OCI-LY1 (cell line): ENCODE data around the gene PCDHA6.
"Not testable (repeated sequence)": the region's sequence is repeated elsewhere in the genome, so short reads cannot be mapped to it uniquely, and the experiment has no call there.

Experiments
- H2AFZ ChIP-seq: fragments of 200-600 bp; sonication (generic), shearing (Covaris generic); 2 replicates; pipeline ENCODE4 v1.6.0; 2014; ENCODE audit warnings: antibody characterized with exemption, mild to moderate bottlenecking, low read length
- H3F3A ChIP-seq: fragments of 200-600 bp; sonication (generic), shearing (Covaris generic); 2 replicates; pipeline ENCODE4 v1.6.0; 2014; ENCODE audit warnings: mild to moderate bottlenecking, antibody characterized with exemption, low read length, moderate library complexity; ENCODE audit not compliant: insufficient read depth
- H3K27ac ChIP-seq: fragments of 200-600 bp; sonication (generic); 2 replicates; pipeline ENCODE4 v1.5.1; 2014; ENCODE audit warnings: low read length, mixed run types, mild to moderate bottlenecking, low read depth; ENCODE audit not compliant: poor library complexity, severe bottlenecking
- H3K27me3 ChIP-seq: fragments of 200-600 bp; sonication (generic); 2 replicates; pipeline ENCODE4 v1.6.0; 2014; ENCODE audit warnings: antibody characterized with exemption, mild to moderate bottlenecking, low read length, moderate library complexity; ENCODE audit not compliant: insufficient read depth
- H3K36me3 ChIP-seq: fragments of 200-600 bp; sonication (generic); 2 replicates; pipeline ENCODE4 v1.6.1; 2014; ENCODE audit warnings: mild to moderate bottlenecking, antibody characterized with exemption, low read length, moderate library complexity, mixed read lengths; ENCODE audit not compliant: insufficient read depth
- H3K4me1 ChIP-seq: fragments of 200-600 bp; sonication (generic); 2 replicates; pipeline ENCODE4 v1.5.1; 2014; ENCODE audit warnings: mild to moderate bottlenecking, low read length, moderate library complexity; ENCODE audit not compliant: insufficient read depth, severe bottlenecking
- H3K4me2 ChIP-seq: fragments of 200-600 bp; sonication (generic), shearing (Covaris generic); 2 replicates; pipeline ENCODE4 v1.6.1; 2014; ENCODE audit warnings: low read length
- H3K4me3 ChIP-seq: fragments of 200-600 bp; sonication (generic); 2 replicates; pipeline ENCODE4 v1.5.1; 2014; ENCODE audit warnings: low read length, low read depth, mild to moderate bottlenecking, mixed read lengths; ENCODE audit not compliant: poor library complexity, severe bottlenecking
- H3K79me2 ChIP-seq: fragments of 200-600 bp; shearing (Covaris generic); 2 replicates; pipeline ENCODE4 v1.6.1; 2016; ENCODE audit warnings: mixed run types, low read length, mixed read lengths; ENCODE audit not compliant: insufficient read depth
- H3K9ac ChIP-seq: fragments of 200-600 bp; sonication (generic), shearing (Covaris generic); 2 replicates; pipeline ENCODE4 v1.6.1; 2014; ENCODE audit warnings: mild to moderate bottlenecking, low read length, mixed read lengths
- H3K9me2 ChIP-seq: fragments of 200-600 bp; sonication (generic), shearing (Covaris generic); 2 replicates; pipeline ENCODE4 v1.6.1; 2014; ENCODE audit warnings: low read depth, mild to moderate bottlenecking, low read length, mixed read lengths
- H3K9me3 ChIP-seq: fragments of 200-600 bp; shearing (Covaris generic); 2 replicates; pipeline ENCODE4 v1.6.1; 2014; ENCODE audit warnings: low read length, mixed read lengths
- H4K20me1 ChIP-seq: fragments of 200-600 bp; sonication (generic), shearing (Covaris generic); 2 replicates; pipeline ENCODE4 v1.6.0; 2016; ENCODE audit warnings: mild to moderate bottlenecking, low read length; ENCODE audit not compliant: insufficient read depth
- EZH2 ChIP-seq: fragments of 200-600 bp; sonication (generic), shearing (Covaris generic); IDR thresholded peaks from 2 replicates; pipeline ENCODE4 v1.8.0; 2017; ENCODE audit warnings: borderline replicate concordance, mixed run types, mild to moderate bottlenecking, antibody characterized with exemption, low read length, moderate library complexity, mixed read lengths
- TF ChIP-seq, protein P1 (sequence below): fragments of 200-600 bp; sonication (generic), shearing (Covaris generic); IDR thresholded peaks from 2 replicates; pipeline ENCODE4 v1.5.1; 2017; ENCODE audit warnings: mild to moderate bottlenecking, antibody characterized with exemption, low read length, moderate library complexity, mixed read lengths

The PCDHA6 gene, protein sequence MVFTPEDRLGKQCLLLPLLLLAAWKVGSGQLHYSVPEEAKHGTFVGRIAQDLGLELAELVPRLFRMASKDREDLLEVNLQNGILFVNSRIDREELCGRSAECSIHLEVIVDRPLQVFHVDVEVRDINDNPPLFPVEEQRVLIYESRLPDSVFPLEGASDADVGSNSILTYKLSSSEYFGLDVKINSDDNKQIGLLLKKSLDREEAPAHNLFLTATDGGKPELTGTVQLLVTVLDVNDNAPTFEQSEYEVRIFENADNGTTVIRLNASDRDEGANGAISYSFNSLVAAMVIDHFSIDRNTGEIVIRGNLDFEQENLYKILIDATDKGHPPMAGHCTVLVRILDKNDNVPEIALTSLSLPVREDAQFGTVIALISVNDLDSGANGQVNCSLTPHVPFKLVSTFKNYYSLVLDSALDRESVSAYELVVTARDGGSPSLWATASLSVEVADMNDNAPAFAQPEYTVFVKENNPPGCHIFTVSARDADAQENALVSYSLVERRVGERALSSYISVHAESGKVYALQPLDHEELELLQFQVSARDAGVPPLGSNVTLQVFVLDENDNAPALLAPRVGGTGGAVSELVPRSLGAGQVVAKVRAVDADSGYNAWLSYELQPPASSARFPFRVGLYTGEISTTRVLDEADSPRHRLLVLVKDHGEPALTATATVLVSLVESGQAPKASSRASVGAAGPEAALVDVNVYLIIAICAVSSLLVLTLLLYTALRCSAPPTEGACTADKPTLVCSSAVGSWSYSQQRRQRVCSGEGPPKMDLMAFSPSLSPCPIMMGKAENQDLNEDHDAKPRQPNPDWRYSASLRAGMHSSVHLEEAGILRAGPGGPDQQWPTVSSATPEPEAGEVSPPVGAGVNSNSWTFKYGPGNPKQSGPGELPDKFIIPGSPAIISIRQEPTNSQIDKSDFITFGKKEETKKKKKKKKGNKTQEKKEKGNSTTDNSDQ

DNA sequence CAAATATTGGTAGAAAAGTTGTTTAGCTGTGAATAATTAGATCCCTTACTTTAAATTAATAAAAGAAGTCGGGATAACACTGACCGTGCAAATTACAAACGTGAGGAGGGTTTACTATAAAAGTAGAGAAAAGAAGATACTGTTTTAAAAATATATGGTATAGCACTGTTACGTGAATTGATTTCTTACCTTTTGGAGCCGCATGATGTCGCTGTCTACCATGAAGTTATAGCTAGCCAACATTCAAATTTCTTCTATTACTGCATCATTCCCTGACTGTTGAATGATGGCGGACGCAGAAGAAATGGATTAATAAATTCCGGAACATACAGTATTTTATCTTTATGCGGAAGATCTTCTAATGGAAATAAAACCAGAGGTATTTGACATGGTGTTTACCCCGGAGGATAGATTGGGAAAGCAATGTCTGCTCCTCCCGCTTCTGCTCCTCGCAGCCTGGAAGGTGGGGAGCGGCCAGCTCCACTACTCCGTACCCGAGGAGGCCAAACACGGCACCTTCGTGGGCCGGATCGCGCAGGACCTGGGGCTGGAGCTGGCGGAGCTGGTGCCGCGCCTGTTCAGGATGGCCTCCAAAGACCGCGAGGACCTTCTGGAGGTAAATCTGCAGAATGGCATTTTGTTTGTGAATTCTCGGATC lies at the start of gene PCDHA6:
Gene PCDHA6 (plus strand): TSS at position 257 of the 658 bp plus-strand sequence. CDS start 132 bp downstream, at position 389.
- Histone ChIP-seq H3F3A (no peaks in the 10 kb centered on the region), H3K4me3 (no peak within 1 kb of the TSS), H3K36me3 (no peaks in the 10 kb centered on the region), H3K9me2 (no peaks in the 10 kb centered on the region), H3K9me3 (no peaks in the 10 kb centered on the region), H3K4me2 (no peak within 1 kb of the TSS), H3K27me3 (no peaks in the 10 kb centered on the region), H3K9ac (no peak within 1 kb of the TSS), H3K27ac (no peak within 1 kb of the TSS), H3K79me2 (no peaks in the 10 kb centered on the region), H4K20me1 (no peaks in the 10 kb centered on the region), H2AFZ (no peak within 1 kb of the TSS), H3K4me1 (no peaks in the 10 kb centered on the region)
- TF ChIP-seq, protein P1, sequence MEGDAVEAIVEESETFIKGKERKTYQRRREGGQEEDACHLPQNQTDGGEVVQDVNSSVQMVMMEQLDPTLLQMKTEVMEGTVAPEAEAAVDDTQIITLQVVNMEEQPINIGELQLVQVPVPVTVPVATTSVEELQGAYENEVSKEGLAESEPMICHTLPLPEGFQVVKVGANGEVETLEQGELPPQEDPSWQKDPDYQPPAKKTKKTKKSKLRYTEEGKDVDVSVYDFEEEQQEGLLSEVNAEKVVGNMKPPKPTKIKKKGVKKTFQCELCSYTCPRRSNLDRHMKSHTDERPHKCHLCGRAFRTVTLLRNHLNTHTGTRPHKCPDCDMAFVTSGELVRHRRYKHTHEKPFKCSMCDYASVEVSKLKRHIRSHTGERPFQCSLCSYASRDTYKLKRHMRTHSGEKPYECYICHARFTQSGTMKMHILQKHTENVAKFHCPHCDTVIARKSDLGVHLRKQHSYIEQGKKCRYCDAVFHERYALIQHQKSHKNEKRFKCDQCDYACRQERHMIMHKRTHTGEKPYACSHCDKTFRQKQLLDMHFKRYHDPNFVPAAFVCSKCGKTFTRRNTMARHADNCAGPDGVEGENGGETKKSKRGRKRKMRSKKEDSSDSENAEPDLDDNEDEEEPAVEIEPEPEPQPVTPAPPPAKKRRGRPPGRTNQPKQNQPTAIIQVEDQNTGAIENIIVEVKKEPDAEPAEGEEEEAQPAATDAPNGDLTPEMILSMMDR: no peak
- TF ChIP-seq EZH2: no peak

DNA sequence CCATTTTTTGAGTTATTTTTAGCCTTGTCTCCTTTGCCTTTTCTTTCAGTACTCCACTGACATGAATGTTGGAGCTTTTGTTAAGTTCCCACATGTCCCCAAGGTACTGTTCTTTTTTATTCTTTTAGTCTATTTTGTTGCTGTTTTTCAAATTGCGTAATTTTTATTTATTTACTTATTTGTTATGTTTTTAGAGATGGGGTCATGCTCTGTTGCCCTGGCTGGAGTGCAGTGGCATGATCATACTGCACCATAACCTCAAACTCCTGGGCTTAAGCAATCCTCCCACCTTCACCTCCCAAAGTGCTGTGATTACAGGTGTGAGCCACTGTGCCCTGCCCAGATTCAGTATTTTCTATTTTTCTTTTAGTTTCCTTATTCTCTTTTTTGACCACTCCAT lies 47.2 kb upstream of the PCDHA6 start:
- H3K9me2 ChIP-seq: no peaks in the 10 kb centered on the region
- TF ChIP-seq EZH2: no peak
- TF ChIP-seq, protein P1: no peak
- no peaks in the 10 kb centered on the region for H4K20me1 ChIP-seq
- H3K27me3 ChIP-seq: no peaks in the 10 kb centered on the region
- no peak overlapping the region for H3K9ac ChIP-seq
- no peak overlapping the region for H2AFZ ChIP-seq
- H3K4me3 ChIP-seq: no peak overlapping the region
- no peak overlapping the region for H3K4me2 ChIP-seq
- H3K79me2 ChIP-seq: no peaks in the 10 kb centered on the region
- H3K27ac ChIP-seq: no peak overlapping the region
- H3F3A ChIP-seq: no peaks in the 10 kb centered on the region
- H3K9me3 ChIP-seq: peaks cover 3% of the 10 kb centered on the region; the same call in 1 of the 2 replicates
- H3K4me1 ChIP-seq: no peaks in the 10 kb centered on the region
- no peaks in the 10 kb centered on the region for H3K36me3 ChIP-seq

DNA sequence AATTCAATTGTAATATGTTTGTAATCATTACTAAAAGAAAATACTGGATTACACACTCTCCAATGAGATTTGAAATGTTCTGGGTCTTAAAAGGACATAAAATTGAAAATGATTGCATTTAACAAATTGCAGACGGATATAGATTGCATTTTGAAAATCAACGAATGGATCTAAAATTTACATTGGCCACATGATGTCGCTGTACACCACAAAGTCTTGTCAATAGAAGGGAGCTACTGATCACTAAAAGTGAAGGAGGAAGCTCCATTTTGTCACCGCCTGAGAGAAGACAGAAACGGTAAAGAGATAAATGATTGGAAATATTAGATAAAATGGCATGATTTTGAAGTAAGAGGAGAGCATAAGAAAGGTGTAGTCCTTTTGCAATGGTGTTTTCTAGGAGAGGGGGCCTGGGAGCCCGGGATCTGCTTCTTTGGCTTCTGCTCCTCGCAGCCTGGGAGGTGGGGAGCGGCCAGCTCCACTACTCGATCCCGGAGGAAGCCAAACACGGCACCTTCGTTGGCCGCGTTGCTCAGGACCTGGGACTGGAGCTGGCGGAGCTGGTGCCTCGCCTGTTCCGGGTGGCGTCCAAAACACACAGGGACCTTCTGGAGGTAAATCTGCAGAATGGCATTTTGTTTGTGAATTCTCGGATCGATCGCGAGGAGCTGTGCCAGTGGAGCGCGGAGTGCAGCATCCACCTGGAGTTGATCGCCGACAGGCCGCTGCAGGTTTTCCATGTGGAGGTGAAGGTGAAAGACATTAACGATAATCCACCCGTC lies 41.7 kb upstream of the PCDHA6 start, which contains the start of gene PCDHA1:
Gene PCDHA1 (plus strand): TSS at position 236 of the 782 bp plus-strand sequence.
- Histone ChIP-seq H3K9me3 (no peaks in the 10 kb centered on the region; the same call in none of the 2 replicates), H3K9ac (no peak within 1 kb of the TSS), H3K4me2 (no peak within 1 kb of the TSS), H3F3A (no peaks in the 10 kb centered on the region), H3K36me3 (no peaks in the 10 kb centered on the region), H3K79me2 (no peaks in the 10 kb centered on the region), H3K4me3 (no peak within 1 kb of the TSS), H3K27ac (no peak within 1 kb of the TSS), H3K27me3 (no peaks in the 10 kb centered on the region), H3K4me1 (no peaks in the 10 kb centered on the region), H2AFZ (no peak within 1 kb of the TSS), H3K9me2 (no peaks in the 10 kb centered on the region), H4K20me1 (no peaks in the 10 kb centered on the region)
- TF ChIP-seq EZH2: no peak
- TF ChIP-seq, protein P1: peak; percentile 25; the same call in 1 of the 2 replicates

DNA sequence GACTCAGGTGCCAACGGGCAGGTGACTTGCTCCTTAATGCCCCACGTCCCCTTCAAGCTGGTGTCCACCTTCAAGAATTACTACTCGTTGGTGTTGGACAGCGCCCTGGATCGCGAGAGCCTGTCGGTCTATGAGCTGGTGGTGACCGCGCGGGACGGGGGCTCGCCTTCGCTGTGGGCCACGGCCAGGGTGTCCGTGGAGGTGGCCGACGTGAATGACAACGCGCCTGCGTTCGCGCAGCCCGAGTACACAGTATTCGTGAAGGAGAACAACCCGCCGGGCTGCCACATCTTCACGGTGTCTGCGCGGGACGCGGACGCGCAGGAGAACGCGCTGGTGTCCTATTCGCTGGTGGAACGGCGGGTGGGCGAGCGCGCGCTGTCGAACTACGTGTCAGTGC lies 40.3 kb upstream of the PCDHA6 start:
- not testable (repeated sequence) for H3K27ac ChIP-seq, H3K9ac ChIP-seq, H3K4me3 ChIP-seq, H2AFZ ChIP-seq, H3K79me2 ChIP-seq, H3K9me2 ChIP-seq, H3K4me2 ChIP-seq, H3F3A ChIP-seq, H3K27me3 ChIP-seq, H3K4me1 ChIP-seq, H4K20me1 ChIP-seq, H3K36me3 ChIP-seq, H3K9me3 ChIP-seq
